Hypothalamus (tissue), 51 donors: Measurements from ENCODE around the gene COG2.

ENCODE experiments used
- DNase-seq, 51 donors: peaks; one replicate each; lab custom pipeline; 2025; lab: John Stamatoyannopoulos, UW

Gene COG2

DNA sequence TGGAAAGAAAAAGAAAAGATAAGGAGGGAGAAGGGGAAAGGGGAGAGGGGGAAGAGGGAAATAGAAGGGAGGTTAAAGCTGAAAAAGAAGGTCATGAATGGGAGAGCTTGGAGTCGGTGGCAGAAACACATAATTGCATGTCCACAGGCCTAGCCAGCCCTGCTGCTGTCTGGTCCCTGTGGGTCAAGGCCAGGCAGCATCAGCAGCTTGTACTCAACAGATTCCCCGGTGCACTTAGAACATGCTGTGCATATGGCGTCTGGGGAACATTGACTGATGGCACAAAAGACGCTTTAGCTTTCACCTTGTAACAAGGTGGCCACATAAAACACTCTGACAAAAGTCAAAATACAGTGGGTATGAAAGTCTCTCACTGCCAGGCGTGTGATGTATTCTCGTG, 25.9 kb downstream of the COG2 start:
- no peak for DNase-seq

DNA sequence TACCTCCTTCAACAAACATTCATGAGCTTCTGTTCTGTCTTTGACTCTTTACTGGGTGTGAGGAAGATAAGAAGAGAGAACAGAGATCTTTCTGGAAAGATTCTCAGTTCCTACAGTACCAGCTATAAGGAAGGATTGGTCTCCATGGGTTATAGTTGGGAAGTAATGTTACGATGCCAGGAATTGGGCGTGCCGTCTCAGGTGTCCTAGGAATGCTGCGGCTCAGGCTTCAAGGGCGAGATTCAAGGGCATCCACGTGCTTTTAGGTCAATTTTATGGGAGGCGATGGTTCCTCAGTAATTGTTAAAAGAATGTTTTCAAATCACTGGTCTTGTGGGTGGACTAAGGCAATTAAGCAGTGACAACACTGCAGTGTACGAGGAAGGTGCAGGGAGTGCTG, 27.3 kb downstream of the COG2 start:
- no peak for DNase-seq

DNA sequence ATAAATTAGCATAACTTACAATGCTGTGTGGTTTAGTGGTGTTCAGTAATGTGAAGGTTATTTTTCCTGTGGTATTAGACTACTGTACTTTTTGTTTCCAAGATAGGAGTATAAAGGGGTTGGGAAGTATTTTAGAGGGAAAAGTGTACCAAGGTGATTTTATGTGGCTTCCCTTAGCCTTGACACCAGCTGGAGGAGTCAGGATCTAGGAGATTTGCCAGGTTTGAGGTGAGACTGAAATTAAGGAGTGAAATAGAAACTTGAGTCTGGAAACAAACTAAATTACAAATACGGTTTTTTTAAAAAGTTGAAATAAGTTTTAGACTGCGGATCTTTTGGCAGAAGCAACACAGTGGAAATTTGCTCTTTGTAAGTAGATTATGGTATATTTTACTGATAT, 32.3 kb downstream of the COG2 start:
- no peak for DNase-seq

GRCh38 chr1:230677200-230677599, 34.9 kb downstream of the COG2 start:
- no peak for DNase-seq

GRCh38 chr1:230679192-230679591, 36.9 kb downstream of the COG2 start:
- no peak for DNase-seq

DNA sequence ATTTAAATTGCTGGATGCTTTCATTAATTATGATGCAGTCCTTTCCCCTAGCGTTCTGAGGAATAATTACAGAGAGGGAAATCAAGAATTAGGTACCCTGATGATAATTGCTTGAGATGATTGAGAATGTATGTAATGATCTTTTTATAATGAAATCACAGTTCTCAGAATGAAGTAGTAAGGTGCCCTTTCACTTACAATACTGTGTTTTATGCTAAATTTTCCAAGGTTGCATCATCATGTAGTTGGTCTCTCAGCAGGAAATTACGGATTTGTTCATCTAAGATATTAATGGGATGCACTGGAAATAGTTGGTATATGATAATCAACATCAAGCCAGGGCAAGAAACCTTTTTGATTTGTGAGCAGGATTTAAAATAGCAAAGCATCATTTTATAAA, 37.5 kb downstream of the COG2 start:
- no peak for DNase-seq

- DNase-seq: no peak
These were observed 38.2 kb downstream of the COG2 start for GRCh38 chr1:230680300-230681025.

DNA sequence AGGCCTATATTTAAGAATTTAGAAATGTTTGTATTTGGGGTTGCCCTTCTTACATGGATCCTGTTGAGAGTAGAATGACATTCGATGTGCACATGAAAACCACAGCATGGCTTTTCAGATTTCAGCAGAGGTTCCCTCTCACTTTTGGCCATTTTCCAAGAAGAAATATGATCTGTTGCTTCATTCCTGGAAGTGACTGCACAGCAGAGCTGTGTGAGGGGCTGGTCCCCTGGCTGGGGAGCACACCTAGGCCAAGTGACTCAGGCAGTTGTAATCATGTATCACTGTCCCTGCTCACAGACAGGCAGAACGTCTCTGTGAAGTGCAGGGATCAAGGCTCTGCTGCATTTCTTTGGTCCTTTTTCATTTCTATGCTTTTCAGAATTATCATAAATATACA, 39.3 kb downstream of the COG2 start:
- DNase-seq: peak in 1 of 51 donors; percentile 4

DNA sequence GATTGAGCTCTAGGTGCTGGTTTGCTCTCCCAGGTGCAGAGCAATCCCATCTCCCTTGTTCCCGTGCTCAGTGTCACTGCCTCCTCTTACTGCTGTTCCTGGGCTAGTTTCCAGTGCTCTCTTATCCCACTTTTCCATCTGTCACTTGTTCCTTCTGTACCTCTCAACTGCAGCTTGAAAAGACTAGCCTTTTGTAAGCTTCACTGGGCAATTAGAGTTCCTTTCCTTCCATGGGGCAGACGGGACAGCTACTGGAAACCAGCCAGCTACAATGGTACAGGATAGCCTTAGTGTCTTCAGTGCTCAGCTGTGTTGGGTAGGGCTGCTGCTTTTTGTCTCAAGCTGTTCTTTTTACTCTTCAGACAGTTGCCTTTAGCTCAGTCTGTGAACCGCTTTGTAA, 40.0 kb downstream of the COG2 start:
- DNase-seq: peak in 30 of 51 donors; percentile 9 to 78 (median 44)

DNA sequence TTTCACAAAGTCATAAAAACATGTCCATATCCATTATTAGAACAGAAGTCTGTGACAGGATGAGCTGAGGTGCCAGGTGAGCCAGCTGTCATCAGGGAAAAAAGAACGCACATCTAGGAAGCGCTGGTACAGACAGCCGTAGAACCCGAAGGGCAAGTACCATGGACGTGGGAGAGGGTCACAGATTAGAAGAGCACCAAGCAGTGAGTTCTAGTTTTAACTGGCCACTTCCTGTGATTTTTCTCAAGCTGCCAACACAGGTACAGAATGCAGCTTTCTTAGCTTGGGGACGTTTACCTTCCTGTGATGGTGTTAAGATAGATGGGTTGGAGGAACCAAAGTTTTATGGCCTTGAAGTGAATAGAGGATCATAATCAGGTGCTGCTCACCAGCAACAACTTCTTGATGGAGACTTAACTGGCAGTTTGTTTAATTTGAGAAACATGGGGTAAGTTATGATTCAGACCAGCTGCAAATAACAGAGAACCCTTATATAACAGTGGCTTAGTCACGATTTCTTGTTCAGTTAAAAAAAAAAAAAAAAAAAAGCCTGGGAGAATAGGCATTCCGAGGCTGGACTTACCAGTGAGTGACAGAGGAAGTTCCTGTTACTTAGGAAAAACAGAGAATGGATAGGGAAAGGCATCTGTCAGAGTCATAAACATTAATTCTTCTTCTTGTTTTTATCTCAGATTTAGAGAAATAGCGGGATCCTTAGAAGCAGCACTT, 40.8 kb downstream of the COG2 start:
- DNase-seq: peak in 1 of 51 donors; percentile 48

DNA sequence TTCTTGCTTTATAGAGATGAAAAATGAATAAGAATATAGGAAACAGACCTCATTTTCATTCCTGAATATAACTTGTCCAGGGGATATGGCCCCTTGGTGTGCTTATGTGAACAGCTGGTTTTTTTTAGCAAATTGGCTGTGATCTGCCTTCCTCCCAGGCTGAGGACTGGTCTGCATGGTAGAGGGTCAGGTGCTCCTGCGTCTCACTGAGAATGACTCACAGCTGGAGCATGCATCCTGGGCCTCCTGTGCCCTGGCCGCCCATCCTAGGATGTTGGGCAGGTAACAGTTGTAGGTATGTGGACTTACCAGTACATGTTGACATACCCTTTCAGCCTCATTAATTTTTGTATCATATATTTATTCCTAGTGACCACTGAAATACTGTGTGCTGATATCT, 41.9 kb downstream of the COG2 start:
- no peak for DNase-seq

DNA sequence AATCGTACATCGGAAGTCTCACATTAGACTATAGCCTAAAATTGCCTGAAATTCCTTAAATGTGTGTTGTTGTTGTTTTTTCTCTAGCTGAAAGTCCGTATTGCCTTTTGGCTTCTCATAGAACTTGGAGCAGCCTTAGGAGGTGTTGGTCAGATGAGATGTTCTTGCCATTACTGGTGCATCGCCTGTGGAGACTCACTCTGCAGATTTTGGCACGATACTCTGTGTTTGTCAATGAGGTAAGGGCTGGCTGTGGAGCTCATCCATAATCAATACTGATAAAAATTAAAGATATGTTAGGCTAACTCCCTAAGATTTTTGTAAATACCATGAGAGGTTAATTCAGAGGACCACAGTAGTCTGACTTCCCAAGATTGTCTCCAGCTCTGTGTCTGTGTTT, 42.7 kb downstream of the COG2 start:
- DNase-seq: no peak

DNA sequence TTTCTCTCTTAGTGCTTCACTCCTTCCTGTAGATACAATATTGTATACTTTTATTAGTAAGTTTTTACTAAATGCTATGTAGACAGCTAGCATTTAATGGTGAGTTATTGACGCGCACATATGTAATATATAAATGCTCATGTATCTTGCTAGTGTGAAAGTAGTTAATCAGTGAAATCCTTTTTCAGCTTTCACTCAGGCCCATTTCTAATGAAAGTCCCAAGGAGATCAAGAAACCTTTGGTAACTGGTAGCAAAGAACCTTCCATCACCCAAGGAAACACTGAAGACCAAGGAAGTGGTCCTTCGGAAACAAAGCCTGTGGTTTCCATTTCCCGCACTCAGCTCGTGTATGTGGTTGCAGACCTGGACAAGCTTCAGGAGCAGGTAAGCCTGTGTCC, 44.5 kb downstream of the COG2 start:
- DNase-seq: no peak

- DNase-seq: no peak
These were observed 47.8 kb downstream of the COG2 start for GRCh38 chr1:230690101-230690500.

DNA sequence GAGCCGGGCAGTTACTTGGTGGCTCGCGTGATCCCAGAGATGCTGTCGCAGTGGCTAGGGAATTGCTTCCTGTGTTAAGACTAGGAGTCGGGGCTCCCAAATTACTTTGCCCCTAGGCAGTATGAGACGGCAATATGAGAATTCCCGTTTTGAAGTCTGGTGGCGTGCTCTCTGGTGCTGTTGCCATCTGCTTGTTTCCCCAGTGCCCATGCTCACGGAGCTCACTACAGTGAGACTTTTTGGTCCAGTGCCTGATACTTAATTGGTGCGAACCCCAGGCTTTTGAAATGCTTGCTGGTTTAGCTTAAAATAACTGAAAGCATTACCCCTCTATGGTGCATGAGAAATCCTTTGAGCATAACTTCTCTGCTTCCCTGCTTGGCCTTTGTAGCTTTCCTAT, 49.3 kb downstream of the COG2 start:
- no peak for DNase-seq

DNA sequence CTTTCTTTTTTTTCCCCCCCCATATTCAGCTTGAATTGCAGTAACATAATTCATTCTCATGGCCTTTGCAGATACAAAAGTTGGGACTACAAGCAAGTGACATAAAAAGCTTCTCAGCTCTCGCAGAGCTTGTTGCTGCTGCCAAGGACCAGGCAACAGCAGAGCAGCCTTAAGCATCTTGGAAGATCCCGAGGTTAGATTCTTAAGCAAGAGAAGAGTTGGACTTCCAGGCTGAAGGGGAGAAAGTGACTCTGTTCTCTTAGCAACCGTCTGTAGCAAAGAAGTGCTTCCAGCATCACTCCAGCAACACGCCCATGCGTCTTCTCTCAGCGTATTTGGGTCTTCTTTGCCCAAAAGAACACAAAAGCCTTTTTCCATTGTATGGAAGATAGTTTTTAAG, 50.9 kb downstream of the COG2 start:
- peak in 10 of 51 donors; percentile 28 to 62 (median 50) for DNase-seq

DNA sequence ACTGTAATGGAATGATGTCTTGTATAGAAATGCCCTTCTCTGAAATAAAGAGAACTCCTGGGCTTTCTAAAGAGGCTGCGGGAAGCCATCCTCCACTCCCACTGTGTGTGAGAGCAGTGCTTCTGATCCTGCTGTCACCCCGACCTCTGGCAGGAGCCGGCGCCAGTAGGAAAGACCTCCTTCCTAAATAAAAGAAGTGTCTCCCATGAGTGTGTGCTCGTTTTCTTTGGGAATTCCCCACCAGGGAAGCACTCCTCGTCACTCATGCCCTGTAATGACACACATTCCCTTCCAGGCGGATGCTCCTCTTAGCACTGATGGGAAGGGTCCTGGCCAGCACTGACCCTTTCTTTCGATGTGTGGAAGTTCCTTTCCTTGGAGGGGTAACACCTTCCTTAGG, 51.5 kb downstream of the COG2 start:
- no peak for DNase-seq

- no peak for DNase-seq
These were observed 52.2 kb downstream of the COG2 start for GRCh38 chr1:230694464-230694863.

- no peak for DNase-seq
These were observed 52.7 kb downstream of the COG2 start for GRCh38 chr1:230694991-230695390.

GRCh38 chr1:230696218-230696617, 53.9 kb downstream of the COG2 start:
- DNase-seq: no peak

DNA sequence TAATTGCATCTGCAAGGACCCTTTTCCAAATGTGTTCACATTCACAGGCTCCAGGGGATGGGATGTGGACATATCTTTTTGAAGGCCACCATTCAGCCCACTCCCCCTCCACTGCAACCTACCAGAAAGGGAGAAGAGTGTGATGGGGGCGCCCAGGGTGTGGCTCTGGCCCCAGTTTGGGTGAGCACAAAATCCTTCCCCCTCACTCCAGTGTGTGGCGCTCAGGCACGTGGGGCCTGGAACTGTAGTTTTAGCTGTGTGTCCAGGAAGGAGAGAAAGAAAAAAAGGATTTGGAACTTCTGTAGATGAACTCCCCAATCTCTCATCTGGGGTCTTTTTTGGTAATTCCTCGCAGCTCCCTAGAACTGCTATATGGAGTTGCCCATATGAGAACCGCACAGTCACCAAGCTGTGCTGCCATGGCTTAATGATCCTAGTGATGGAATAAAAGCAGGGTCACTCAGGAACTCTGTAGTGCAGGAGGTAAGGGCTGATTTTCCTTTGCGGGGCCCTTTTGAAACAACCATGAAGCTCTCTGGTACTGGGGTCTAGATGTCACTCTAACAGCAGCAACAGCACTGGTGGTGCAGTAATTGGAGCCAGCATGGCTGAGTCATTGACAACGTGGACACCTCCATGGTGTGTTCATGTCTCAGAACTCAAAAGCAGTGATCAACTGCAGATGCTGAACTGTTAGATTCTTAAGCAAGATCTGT, 54.6 kb downstream of the COG2 start:
- no peak for DNase-seq

- no peak for DNase-seq
These were observed 55.8 kb downstream of the COG2 start for GRCh38 chr1:230698130-230698529.
